Measurements from ENCODE around the gene TRAPPC8.

DNA sequence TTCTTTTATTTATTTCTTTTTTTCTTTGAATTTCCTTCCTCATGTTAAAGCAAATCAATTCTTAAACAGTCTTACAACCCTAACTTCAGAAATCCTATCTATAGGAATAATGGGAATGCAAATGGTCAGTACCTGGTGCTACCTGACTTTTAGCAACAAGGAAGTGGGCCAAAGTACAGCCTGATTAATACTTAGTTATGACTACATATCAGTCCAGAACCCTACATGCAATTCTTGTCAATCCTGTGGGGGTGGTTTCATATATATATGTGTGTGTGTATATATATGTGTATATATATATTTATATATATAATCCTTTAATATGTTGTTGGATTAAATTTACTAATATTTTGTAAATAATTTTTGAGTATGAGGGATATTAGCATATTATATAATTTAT is 14.8 kb upstream of the TRAPPC8 start:
- TF ChIP-seq, protein P1, sequence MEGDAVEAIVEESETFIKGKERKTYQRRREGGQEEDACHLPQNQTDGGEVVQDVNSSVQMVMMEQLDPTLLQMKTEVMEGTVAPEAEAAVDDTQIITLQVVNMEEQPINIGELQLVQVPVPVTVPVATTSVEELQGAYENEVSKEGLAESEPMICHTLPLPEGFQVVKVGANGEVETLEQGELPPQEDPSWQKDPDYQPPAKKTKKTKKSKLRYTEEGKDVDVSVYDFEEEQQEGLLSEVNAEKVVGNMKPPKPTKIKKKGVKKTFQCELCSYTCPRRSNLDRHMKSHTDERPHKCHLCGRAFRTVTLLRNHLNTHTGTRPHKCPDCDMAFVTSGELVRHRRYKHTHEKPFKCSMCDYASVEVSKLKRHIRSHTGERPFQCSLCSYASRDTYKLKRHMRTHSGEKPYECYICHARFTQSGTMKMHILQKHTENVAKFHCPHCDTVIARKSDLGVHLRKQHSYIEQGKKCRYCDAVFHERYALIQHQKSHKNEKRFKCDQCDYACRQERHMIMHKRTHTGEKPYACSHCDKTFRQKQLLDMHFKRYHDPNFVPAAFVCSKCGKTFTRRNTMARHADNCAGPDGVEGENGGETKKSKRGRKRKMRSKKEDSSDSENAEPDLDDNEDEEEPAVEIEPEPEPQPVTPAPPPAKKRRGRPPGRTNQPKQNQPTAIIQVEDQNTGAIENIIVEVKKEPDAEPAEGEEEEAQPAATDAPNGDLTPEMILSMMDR (IDR thresholded peaks at IDR 0.05) = no peak
- TF ChIP-seq EZH2 (IDR thresholded peaks at IDR 0.05) (no peak), EZH2phosphoT487 (IDR thresholded peaks at IDR 0.05) (no peak)

All from neural progenitor cell (in vitro differentiated cells).